ENCODE measurements around the gene PTGS1. TPM values are rescaled to one million over a fixed set of nuclear protein-coding genes. Genes with fewer than 3 reads are reported as not detected.
A peak's percentile ranks its signal among the peaks of the same experiment; 100 is the strongest.

Gene PTGS1
- total RNA-seq, 6 donors from 2014 or later = 5.0 to 21.4 (median 8.5) TPM

- Histone ChIP-seq H3K27ac (no peak overlapping the region), H3K9me3 (no peaks in the 10 kb centered on the region), H3K4me1 (peaks cover 10 to 20% (median 19%) of the 10 kb centered on the region in 4 donors), H3K27me3 (no peaks in the 10 kb centered on the region), H3K4me3 (no peak overlapping the region), H3K36me3 (no peaks in the 10 kb centered on the region)
- no peak for ATAC-seq (ENCODE audit: low FRiP score in 2 of 2)
- TF ChIP-seq EP300 (IDR thresholded peaks at IDR 0.05) (no peak), POLR2AphosphoS5 (IDR thresholded peaks at IDR 0.05) (no peak), POLR2A (IDR thresholded peaks at IDR 0.05) (no peak), CTCF (IDR thresholded peaks at IDR 0.05) (no peak)
- 88 to 95% methylated on average over 7 of the region's 7 CpGs for WGBS, 2 donors
- DNase-seq = no peak
These were observed 3.8 kb upstream of the PTGS1 start for GRCh38 chr9:122367065-122367464.

- Histone ChIP-seq H3K9me3 (no peaks in the 10 kb centered on the region), H3K4me3 (no peak overlapping the region), H3K27ac (no peak overlapping the region), H3K36me3 (no peaks in the 10 kb centered on the region), H3K27me3 (no peaks in the 10 kb centered on the region), H3K4me1 (peaks cover 10 to 20% (median 19%) of the 10 kb centered on the region in 4 donors)
- TF ChIP-seq POLR2A (IDR thresholded peaks at IDR 0.05) (no peak), EP300 (IDR thresholded peaks at IDR 0.05) (no peak), POLR2AphosphoS5 (IDR thresholded peaks at IDR 0.05) (no peak), CTCF (IDR thresholded peaks at IDR 0.05) (no peak)
- DNase-seq = no peak
- WGBS, 2 donors = 84 to 88% methylated on average over 6 of the region's 6 CpGs
- ATAC-seq (ENCODE audit: low FRiP score in 2 of 2) = no peak
These were observed 2.9 kb upstream of the PTGS1 start for GRCh38 chr9:122367774-122368460.

- H3K4me3 ChIP-seq = no peak overlapping the region
- no peak for DNase-seq
- peaks cover 10 to 20% (median 19%) of the 10 kb centered on the region in 4 donors for H3K4me1 ChIP-seq
- no peaks in the 10 kb centered on the region for H3K9me3 ChIP-seq
- H3K27ac ChIP-seq = no peak overlapping the region
- H3K36me3 ChIP-seq = no peaks in the 10 kb centered on the region
- no peaks in the 10 kb centered on the region for H3K27me3 ChIP-seq
- 92% methylated on average over 1 of the region's 1 CpG; no CpG with 5 or more reads in 1 of the 2 donors for WGBS, 2 donors
- TF ChIP-seq POLR2AphosphoS5 (IDR thresholded peaks at IDR 0.05) = no peak
- TF ChIP-seq CTCF (IDR thresholded peaks at IDR 0.05) = no peak
- no peak for TF ChIP-seq POLR2A (IDR thresholded peaks at IDR 0.05)
- TF ChIP-seq EP300 (IDR thresholded peaks at IDR 0.05) = no peak
- no peak for ATAC-seq (ENCODE audit: low FRiP score in 2 of 2)
These were observed 2.2 kb upstream of the PTGS1 start for GRCh38 chr9:122368642-122369041.

GRCh38 chr9:122370303-122370702 lies 521 bp upstream of the PTGS1 start:
- no peaks in the 10 kb centered on the region for H3K36me3 ChIP-seq
- H3K4me1 ChIP-seq = peaks cover 15 to 26% (median 25%) of the 10 kb centered on the region in 4 donors
- peak overlapping the region in 1 of 4 donors; percentile 38 for H3K27ac ChIP-seq
- DNase-seq (peak in 1 of 2 donors; percentile 44), ATAC-seq (ENCODE audit: low FRiP score in 2 of 2) (peak in 1 of 2 donors; percentile 46)
- H3K27me3 ChIP-seq = no peaks in the 10 kb centered on the region
- no peak for TF ChIP-seq CTCF (IDR thresholded peaks at IDR 0.05)
- TF ChIP-seq EP300 (IDR thresholded peaks at IDR 0.05) = no peak
- TF ChIP-seq POLR2AphosphoS5 (IDR thresholded peaks at IDR 0.05) = no peak
- TF ChIP-seq POLR2A (IDR thresholded peaks at IDR 0.05) = no peak
- H3K9me3 ChIP-seq = no peaks in the 10 kb centered on the region
- peak overlapping the region in 3 of 4 donors; percentile 32 to 53 (median 48) for H3K4me3 ChIP-seq
- WGBS, 2 donors = 57 to 58% methylated on average over 5 of the region's 5 CpGs

- ATAC-seq (ENCODE audit: low FRiP score in 2 of 2) = no peak
- peaks cover 27 to 40% (median 35%) of the 10 kb centered on the region in 4 donors for H3K4me1 ChIP-seq
- H3K36me3 ChIP-seq = no peaks in the 10 kb centered on the region
- DNase-seq = no peak
- peak overlapping the region in 3 of 4 donors; percentile 32 to 53 (median 48) for H3K4me3 ChIP-seq
- TF ChIP-seq CTCF (IDR thresholded peaks at IDR 0.05) = no peak
- TF ChIP-seq POLR2AphosphoS5 (IDR thresholded peaks at IDR 0.05) = no peak
- TF ChIP-seq EP300 (IDR thresholded peaks at IDR 0.05) = no peak
- TF ChIP-seq POLR2A (IDR thresholded peaks at IDR 0.05) = no peak
- 94 to 96% methylated on average over 8 of the region's 8 CpGs for WGBS, 2 donors
- H3K27me3 ChIP-seq = no peaks in the 10 kb centered on the region
- H3K27ac ChIP-seq = no peak overlapping the region
- no peaks in the 10 kb centered on the region for H3K9me3 ChIP-seq
These were observed 1.0 kb downstream of the PTGS1 start for GRCh38 chr9:122371846-122372245.

All from upper lobe of left lung (tissue), 6 donors.